ENCODE data around the gene NTM. TPM values are rescaled to one million over a fixed set of nuclear protein-coding genes. Genes with fewer than 3 reads are reported as not detected.

The NTM gene
- total RNA-seq, 1 experiment from 2014 or later = not detected

DNA sequence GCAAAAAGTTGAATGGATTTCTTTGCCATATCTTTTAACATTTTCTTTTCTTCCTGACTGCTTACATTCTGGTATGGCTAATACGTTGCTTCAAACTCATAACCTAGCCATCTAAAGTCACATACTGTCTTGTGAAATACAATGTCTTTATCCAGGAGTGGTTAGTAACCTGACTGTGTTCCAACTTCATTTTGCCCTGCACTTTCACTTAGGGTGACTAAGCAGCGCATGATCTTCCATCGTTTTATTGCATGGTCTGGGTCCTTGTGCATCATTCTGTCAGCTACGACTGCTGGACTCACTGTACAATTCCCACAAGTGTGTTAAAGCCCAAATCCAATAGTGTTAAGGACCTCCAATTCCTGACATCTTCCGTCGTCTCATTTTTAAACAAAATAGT is 403.2 kb downstream of the NTM start:
- no peak for DNase-seq (ENCODE audit: low read depth, low spot score)
- TF ChIP-seq ZNF274 (IDR thresholded peaks at IDR 0.05; ENCODE audit: low read depth, low read length) (no peak), ELF1 (IDR thresholded peaks at IDR 0.05; ENCODE audit: borderline replicate concordance, low read depth) (no peak), ZFX (IDR thresholded peaks at IDR 0.05) (no peak), TCF7L2 (IDR thresholded peaks at IDR 0.05; ENCODE audit: borderline replicate concordance, extremely low read depth, insufficient read depth, insufficient read length) (no peak), EGR1 (IDR thresholded peaks at IDR 0.05; ENCODE audit: low read depth) (no peak), YY1 (IDR thresholded peaks at IDR 0.05; ENCODE audit: extremely low read depth, insufficient replicate concordance, low read depth, low read length) (no peak), FOSL1 (IDR thresholded peaks at IDR 0.05; ENCODE audit: low read depth) (no peak), CEBPB (IDR thresholded peaks at IDR 0.05; ENCODE audit: low read depth) (no peak), SRF (IDR thresholded peaks at IDR 0.05; ENCODE audit: low read depth) (no peak), JUND (IDR thresholded peaks at IDR 0.05) (no peak), EZH2 (IDR thresholded peaks at IDR 0.05) (no peak), EZH2phosphoT487 (IDR thresholded peaks at IDR 0.05; ENCODE audit: borderline replicate concordance) (no peak)
- TF ChIP-seq, protein P1, sequence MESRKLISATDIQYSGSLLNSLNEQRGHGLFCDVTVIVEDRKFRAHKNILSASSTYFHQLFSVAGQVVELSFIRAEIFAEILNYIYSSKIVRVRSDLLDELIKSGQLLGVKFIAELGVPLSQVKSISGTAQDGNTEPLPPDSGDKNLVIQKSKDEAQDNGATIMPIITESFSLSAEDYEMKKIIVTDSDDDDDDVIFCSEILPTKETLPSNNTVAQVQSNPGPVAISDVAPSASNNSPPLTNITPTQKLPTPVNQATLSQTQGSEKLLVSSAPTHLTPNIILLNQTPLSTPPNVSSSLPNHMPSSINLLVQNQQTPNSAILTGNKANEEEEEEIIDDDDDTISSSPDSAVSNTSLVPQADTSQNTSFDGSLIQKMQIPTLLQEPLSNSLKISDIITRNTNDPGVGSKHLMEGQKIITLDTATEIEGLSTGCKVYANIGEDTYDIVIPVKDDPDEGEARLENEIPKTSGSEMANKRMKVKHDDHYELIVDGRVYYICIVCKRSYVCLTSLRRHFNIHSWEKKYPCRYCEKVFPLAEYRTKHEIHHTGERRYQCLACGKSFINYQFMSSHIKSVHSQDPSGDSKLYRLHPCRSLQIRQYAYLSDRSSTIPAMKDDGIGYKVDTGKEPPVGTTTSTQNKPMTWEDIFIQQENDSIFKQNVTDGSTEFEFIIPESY (IDR thresholded peaks at IDR 0.05; ENCODE audit: extremely low read depth, insufficient replicate concordance, low read length) = no peak
- H3K4me2 ChIP-seq (ENCODE audit: low read length) = no peak overlapping the region
- ChIA-PET CTCF (no interaction called here), POLR2A (no interaction called here), RAD21 (ENCODE audit: low non-redundant PET in 1 of 2, low total read pairs in 2 of 2, uncharacterized antibody in 2 of 2, unreplicated experiment in 2 of 2) (no interaction called here)
- no peak overlapping the region for H3K27ac ChIP-seq (ENCODE audit: low read depth, low read length)
- no peaks in the 10 kb centered on the region for H3K9me2 ChIP-seq (ENCODE audit: insufficient read depth)
- no peaks in the 10 kb centered on the region for H3K27me3 ChIP-seq (ENCODE audit: insufficient read depth, low read length)
- intact Hi-C loops (cut with micrococcal nuclease) = no loop called here
- H3K36me3 ChIP-seq (ENCODE audit: control insufficient read depth in 1 of 2, insufficient read depth in 2 of 2, low read length in 2 of 2) = no peaks in the 10 kb centered on the region
- H3K4me3 ChIP-seq (replicated peaks in 1 of 2; ENCODE audit: low read depth in 1 of 2, low read length in 2 of 2) = no peak overlapping the region
- no peak overlapping the region for H2AFZ ChIP-seq (ENCODE audit: low read depth, low read length, poor library complexity, severe bottlenecking)
- no peak overlapping the region for H3K9ac ChIP-seq (ENCODE audit: low read length)
- no peaks in the 10 kb centered on the region for H3K79me2 ChIP-seq (ENCODE audit: insufficient read depth, low read length)
- no peaks in the 10 kb centered on the region for H4K20me1 ChIP-seq (ENCODE audit: insufficient read depth)
- peaks cover 5 to 17% of the 10 kb centered on the region in 2 experiments; a peak in 2 of 4 replicates for H3K9me3 ChIP-seq (ENCODE audit: control insufficient read depth in 1 of 2, insufficient read depth in 1 of 2, low read depth in 1 of 2, low read length in 2 of 2)
- no peak for ATAC-seq
- no TSS peak for BruUV-seq (replicated peaks)
- no peaks in the 10 kb centered on the region for H3K4me1 ChIP-seq (ENCODE audit: control insufficient read depth in 1 of 2, insufficient read depth in 2 of 2, low read length in 2 of 2)

All from HCT116 (cell line).